ENCODE measurements around the gene BTN3A1. TPM values are rescaled to one million over a fixed set of nuclear protein-coding genes. Genes with fewer than 3 reads are reported as not detected.
A peak's percentile ranks its signal among the peaks of the same experiment; 100 is the strongest.
"Not testable (repeated sequence)": the region's sequence is repeated elsewhere in the genome, so short reads cannot be mapped to it uniquely, and the experiment has no call there.

BTN3A1 gene
- total and polyA plus RNA-seq, 12 donors, result 3.9 to 44.3 (median 8.6) TPM

DNA sequence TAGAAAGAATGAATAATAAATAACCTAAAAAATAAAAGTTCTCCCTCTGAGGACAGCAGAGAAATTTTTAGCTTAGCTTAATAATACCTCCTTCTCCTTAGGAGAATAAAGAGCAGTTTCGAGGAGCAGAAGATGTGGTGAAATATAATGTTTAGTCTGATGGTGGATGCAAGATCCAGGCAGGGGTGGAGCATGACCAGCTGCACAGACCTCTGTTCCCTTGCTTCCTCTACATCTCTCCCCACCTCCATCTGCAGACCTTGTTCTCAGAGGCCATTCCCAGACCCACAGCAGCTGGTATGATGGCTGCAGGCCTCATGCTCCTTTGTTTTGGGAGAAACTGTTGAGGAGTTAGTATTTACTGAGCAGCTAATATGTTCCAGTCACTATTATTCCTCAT lies 35.6 kb upstream of the BTN3A1 start:
- ATAC-seq (no peak), DNase-seq (no peak)
- H3K27me3 ChIP-seq, result no peaks in the 10 kb centered on the region
- peaks cover 0 to 45% (median 20%) of the 10 kb centered on the region in 9 donors for H3K4me1 ChIP-seq
- H3K27ac ChIP-seq, result peak overlapping the region in 1 of 10 donors; percentile 96
- H3K36me3 ChIP-seq, result peaks cover 0 to 26% (median 0%) of the 10 kb centered on the region in 9 donors
- H3K9me3 ChIP-seq, result no peaks in the 10 kb centered on the region
- WGBS, 2 donors, result 62 to 89% methylated on average over 1 of the region's 1 CpG
- intact Hi-C loops (cut with DNase I), result no loop called here
- H3K4me3 ChIP-seq, result peak overlapping the region in 8 of 10 donors; percentile 1 to 73 (median 66)
- TF ChIP-seq, protein P1, sequence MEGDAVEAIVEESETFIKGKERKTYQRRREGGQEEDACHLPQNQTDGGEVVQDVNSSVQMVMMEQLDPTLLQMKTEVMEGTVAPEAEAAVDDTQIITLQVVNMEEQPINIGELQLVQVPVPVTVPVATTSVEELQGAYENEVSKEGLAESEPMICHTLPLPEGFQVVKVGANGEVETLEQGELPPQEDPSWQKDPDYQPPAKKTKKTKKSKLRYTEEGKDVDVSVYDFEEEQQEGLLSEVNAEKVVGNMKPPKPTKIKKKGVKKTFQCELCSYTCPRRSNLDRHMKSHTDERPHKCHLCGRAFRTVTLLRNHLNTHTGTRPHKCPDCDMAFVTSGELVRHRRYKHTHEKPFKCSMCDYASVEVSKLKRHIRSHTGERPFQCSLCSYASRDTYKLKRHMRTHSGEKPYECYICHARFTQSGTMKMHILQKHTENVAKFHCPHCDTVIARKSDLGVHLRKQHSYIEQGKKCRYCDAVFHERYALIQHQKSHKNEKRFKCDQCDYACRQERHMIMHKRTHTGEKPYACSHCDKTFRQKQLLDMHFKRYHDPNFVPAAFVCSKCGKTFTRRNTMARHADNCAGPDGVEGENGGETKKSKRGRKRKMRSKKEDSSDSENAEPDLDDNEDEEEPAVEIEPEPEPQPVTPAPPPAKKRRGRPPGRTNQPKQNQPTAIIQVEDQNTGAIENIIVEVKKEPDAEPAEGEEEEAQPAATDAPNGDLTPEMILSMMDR (IDR thresholded peaks at IDR 0.05), result no peak

DNA sequence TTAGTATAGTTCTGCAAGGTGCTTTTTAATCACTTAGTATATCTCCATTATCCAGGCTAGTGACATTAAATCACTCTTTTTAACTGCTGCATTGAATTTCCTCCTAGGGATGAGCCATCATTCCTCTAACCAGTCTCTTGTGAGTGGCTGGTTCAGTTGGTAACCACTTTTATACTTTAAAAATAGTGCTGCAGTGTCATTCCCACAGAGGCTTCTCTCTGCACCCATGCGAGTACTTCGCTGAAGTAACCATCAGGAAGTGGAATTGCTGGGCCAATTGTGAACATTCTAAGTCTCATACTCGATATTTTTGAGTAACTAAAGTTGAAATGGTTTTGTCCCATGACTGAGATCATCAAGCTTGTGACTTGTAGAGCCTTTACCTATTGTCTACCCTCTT lies 35.0 kb upstream of the BTN3A1 start:
- peak overlapping the region in 4 of 10 donors; percentile 1 to 73 (median 66) for H3K4me3 ChIP-seq
- intact Hi-C loops (cut with DNase I), result no loop called here
- 82 to 87% methylated on average over 3 of the region's 3 CpGs for WGBS, 2 donors
- H3K9me3 ChIP-seq, result no peaks in the 10 kb centered on the region
- H3K27me3 ChIP-seq, result no peaks in the 10 kb centered on the region
- peaks cover 0 to 32% (median 0%) of the 10 kb centered on the region in 9 donors for H3K36me3 ChIP-seq
- H3K27ac ChIP-seq, result peak overlapping the region in 1 of 10 donors; percentile 96
- peaks cover 0 to 45% (median 20%) of the 10 kb centered on the region in 9 donors for H3K4me1 ChIP-seq
- TF ChIP-seq, protein P1 (IDR thresholded peaks at IDR 0.05), result no peak
- ATAC-seq (no peak), DNase-seq (no peak)

DNA sequence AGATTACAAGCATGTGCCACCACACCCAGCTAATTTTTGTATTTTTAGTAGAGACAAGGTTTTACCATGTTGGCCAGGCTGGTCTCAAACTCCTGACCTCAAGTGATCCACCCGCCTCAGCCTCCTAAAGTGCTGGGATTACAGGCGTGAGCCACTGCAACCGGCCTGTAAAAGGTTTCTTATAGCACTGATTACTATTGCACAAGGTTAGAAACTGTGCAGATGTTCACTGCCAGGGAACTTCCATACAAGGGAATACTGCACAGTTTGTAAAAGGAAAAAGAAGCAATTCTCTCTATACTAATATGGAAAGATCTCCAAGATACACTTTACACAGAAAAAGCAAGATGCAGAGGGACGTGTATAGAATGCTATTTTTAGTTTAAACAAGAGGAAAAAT lies 30.3 kb upstream of the BTN3A1 start:
- intact Hi-C loops (cut with DNase I); H3K4me3 ChIP-seq; H3K27ac ChIP-seq; ATAC-seq; H3K27me3 ChIP-seq; DNase-seq; H3K9me3 ChIP-seq: not testable (repeated sequence)
- 80 to 85% methylated on average over 4 of the region's 4 CpGs for WGBS, 2 donors
- Histone ChIP-seq H3K4me1 (peaks cover 0 to 21% (median 0%) of the 10 kb centered on the region in 9 donors), H3K36me3 (peaks cover 0 to 79% (median 3%) of the 10 kb centered on the region in 9 donors)

DNA sequence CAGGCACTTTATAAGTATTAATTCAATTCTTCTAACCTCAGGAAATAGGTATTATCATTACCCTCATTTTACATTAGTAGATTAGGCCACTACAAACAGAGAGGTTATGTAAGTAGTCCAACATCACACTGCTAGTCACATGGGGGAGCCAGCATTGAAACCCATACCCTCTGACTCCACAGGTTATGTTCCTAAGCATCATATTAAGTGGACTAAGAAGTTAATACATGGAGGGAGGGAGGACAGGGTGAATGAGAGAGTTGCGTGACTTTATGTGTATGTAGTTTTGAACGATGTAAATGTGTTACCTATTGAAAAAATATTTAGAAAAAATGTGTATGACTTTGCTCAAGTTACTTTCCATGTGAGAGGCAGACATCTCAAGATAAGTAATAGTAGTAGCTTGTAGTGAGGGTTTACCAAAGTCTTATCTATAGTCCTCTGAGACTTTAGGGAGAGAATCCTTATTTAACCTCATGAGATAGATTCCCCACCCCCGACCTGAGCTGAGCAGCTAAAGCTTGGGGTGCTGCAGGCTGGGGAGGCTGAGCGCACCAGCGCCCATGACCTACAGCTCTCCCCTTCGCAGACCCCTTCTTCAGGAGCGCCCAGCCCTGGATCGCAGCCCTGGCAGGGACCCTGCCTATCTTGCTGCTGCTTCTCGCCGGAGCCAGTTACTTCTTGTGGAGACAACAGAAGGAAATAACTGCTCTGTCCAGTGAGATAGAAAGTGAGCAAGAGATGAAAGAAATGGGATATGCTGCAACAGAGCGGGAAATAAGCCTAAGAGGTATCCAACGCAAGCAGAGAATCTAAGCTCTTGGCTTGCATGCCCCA lies 29.5 kb upstream of the BTN3A1 start:
- H3K36me3 ChIP-seq, result peaks cover 0 to 84% (median 3%) of the 10 kb centered on the region in 9 donors
- H3K4me1 ChIP-seq, result peaks cover 0 to 15% (median 0%) of the 10 kb centered on the region in 9 donors
- TF ChIP-seq, protein P1 (IDR thresholded peaks at IDR 0.05), result no peak
- H3K9me3 ChIP-seq, result no peaks in the 10 kb centered on the region
- WGBS, 2 donors, result 85 to 91% methylated on average over 12 of the region's 12 CpGs
- H3K4me3 ChIP-seq, result no peak overlapping the region
- H3K27me3 ChIP-seq, result no peaks in the 10 kb centered on the region
- no peak overlapping the region for H3K27ac ChIP-seq
- intact Hi-C loops (cut with DNase I), result no loop called here
- no peak for ATAC-seq
- DNase-seq, result no peak

DNA sequence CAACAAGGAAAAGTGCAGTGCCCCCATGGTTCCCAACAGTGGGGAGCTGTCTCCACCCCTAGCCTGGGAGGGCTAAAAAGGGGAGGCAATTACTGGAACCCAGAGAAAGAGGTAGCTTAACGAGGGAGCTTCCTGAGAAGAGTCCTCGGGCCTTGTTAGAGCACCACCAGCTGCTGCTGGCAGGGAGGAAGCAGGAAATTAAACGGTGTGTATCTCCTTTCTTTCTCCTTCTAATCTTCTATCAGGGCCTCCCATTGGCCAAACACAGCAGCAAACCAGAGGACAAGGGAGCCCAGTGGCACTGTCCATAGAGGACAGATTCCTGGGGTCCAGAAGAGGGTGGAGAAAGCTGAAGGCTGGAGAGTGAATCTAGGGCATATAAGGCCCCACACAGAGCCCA lies 26.8 kb upstream of the BTN3A1 start:
- ATAC-seq, result no peak
- Histone ChIP-seq H3K4me3 (no peak overlapping the region), H3K27me3 (no peaks in the 10 kb centered on the region), H3K9me3 (no peaks in the 10 kb centered on the region), H3K36me3 (peaks cover 0 to 70% (median 3%) of the 10 kb centered on the region in 9 donors), H3K4me1 (peaks cover 0 to 15% (median 0%) of the 10 kb centered on the region in 9 donors), H3K27ac (no peak overlapping the region)
- TF ChIP-seq, protein P1 (IDR thresholded peaks at IDR 0.05), result no peak
- no peak for DNase-seq
- WGBS, 2 donors, result 48 to 49% methylated on average over 3 of the region's 3 CpGs
- intact Hi-C loops (cut with DNase I), result no loop called here

Data from heart right ventricle (tissue), 16 donors.